Endothelial cell of umbilical vein (primary cell): ENCODE results near the gene PDE3A. TPM values are rescaled to one million over a fixed set of nuclear protein-coding genes. Genes with fewer than 3 reads are reported as not detected.

Experiments
- BruUV-seq: library from RNA; stranded (reverse); fragments of 400-500 nt; replicated peaks from 2 replicates; lab custom pipeline; 2021; lab: Mats Ljungman, UMichigan
- CTCF ChIA-PET: fragments of 300-600, 350-600 bp; sonication (Branson Sonifier 250); formaldehyde crosslinking; loops from one replicate; lab custom pipeline; 2021; ENCODE audit warnings: antibody characterized with exemption, inconsistent platforms; lab: Charles Lee
- POLR2A ChIA-PET: fragments of 300-600, 350-600 bp; sonication (Branson Sonifier 250); formaldehyde crosslinking; loops from one replicate; lab custom pipeline; 2021; ENCODE audit warnings: antibody characterized with exemption, inconsistent platforms; lab: Charles Lee
- DNase-seq: peaks from one replicate; pipeline ENCODE4 v3.0.0-alpha.2; 2011; ENCODE audit warnings: low read depth, low spot score
- FAIRE-seq: peaks from 2 replicates; lab custom pipeline; 2011; peaks lifted over from hg19 to GRCh38; lab: Jason Lieb, UNC
- H2AFZ ChIP-seq: 2 replicates; pipeline ENCODE4 v1.6.0; 2012; ENCODE audit warnings: low read depth, low read length, control low read depth, inconsistent platforms
- H3K27ac ChIP-seq: 2 replicates; pipeline ENCODE4 v1.5.1; 2011; ENCODE audit warnings: low read depth, mild to moderate bottlenecking, control low read depth, low read length, moderate library complexity; ENCODE audit not compliant: insufficient read depth
- H3K27me3 ChIP-seq, 2 experiments: 2 replicates each; pipeline versions ENCODE4 v1.6.0 to v1.6.1; 2011; ENCODE audit warnings: low read length in 2 of 2, mixed read lengths in 1 of 2; ENCODE audit not compliant: control insufficient read depth in 2 of 2, insufficient read depth in 2 of 2
- H3K36me3 ChIP-seq, 2 experiments: 2 replicates in 1 of 2; 3 replicates in 1 of 2; pipeline ENCODE4 v1.5.1; 2011; ENCODE audit warnings: low read length in 2 of 2, mild to moderate bottlenecking in 1 of 2, moderate library complexity in 1 of 2; ENCODE audit not compliant: control insufficient read depth in 2 of 2, insufficient read depth in 2 of 2; ENCODE audit errors: extremely low read depth in 1 of 2
- H3K4me1 ChIP-seq: 3 replicates; pipeline ENCODE4 v1.5.1; 2011; ENCODE audit warnings: mild to moderate bottlenecking, low read length; ENCODE audit not compliant: control insufficient read depth, insufficient read depth; ENCODE audit errors: extremely low read depth
- H3K4me2 ChIP-seq: 2 replicates; pipeline ENCODE4 v1.6.1; 2011; ENCODE audit warnings: low read length, control low read depth, mixed read lengths; ENCODE audit not compliant: insufficient read depth
- H3K4me3 ChIP-seq, 3 experiments: fragments of 200-600 bp in 1 of 3; sonication (generic), shearing (Covaris generic) in 1 of 3; replicated peaks in 1 of 3; 2 replicates each; pipeline ENCODE4 v1.5.1; 2011 to 2016; ENCODE audit warnings: control low read depth in 3 of 3, low read length in 3 of 3, mild to moderate bottlenecking in 2 of 3, inconsistent platforms in 1 of 3, low read depth in 1 of 3, moderate library complexity in 1 of 3; ENCODE audit not compliant: insufficient read depth in 1 of 3
- H3K79me2 ChIP-seq: 2 replicates; pipeline ENCODE4 v1.6.0; 2012; ENCODE audit warnings: low read length, inconsistent platforms; ENCODE audit not compliant: control insufficient read depth, insufficient read depth
- H3K9ac ChIP-seq: replicated peaks from 2 replicates; pipeline ENCODE3; 2011; ENCODE audit warnings: low read length, control low read depth; ENCODE audit not compliant: insufficient read depth; ENCODE audit errors: extremely low read depth
- H3K9me1 ChIP-seq: replicated peaks from 3 replicates; pipeline ENCODE4 v1.6.0; 2011; ENCODE audit warnings: mild to moderate bottlenecking, low read length; ENCODE audit not compliant: control insufficient read depth, insufficient read depth; ENCODE audit errors: extremely low read depth
- H3K9me3 ChIP-seq: replicated peaks from 2 replicates; pipeline ENCODE4 v1.5.1; 2012; ENCODE audit warnings: low read length, inconsistent platforms; ENCODE audit not compliant: control insufficient read depth, insufficient read depth
- H4K20me1 ChIP-seq: replicated peaks from 2 replicates; pipeline ENCODE3; 2011; ENCODE audit warnings: mild to moderate bottlenecking, low read length; ENCODE audit not compliant: control insufficient read depth, insufficient read depth; ENCODE audit errors: extremely low read depth
- CTCF ChIP-seq, 2 donors: IDR thresholded peaks; 1 replicate in 1 of 2; 2 replicates in 1 of 2; pipeline ENCODE4 v1.5.1; 2011; ENCODE audit warnings: low read length in 2 of 2, mild to moderate bottlenecking in 2 of 2, moderate library complexity in 2 of 2, control low read depth in 1 of 2, inconsistent platforms in 1 of 2, low read depth in 1 of 2; ENCODE audit not compliant: insufficient read depth in 1 of 2; ENCODE audit errors: extremely low read depth in 1 of 2
- EZH2 ChIP-seq: IDR thresholded peaks from 2 replicates; pipeline ENCODE4 v1.6.1; 2012; ENCODE audit warnings: borderline replicate concordance, low read depth, mild to moderate bottlenecking, moderate library complexity, low read length, inconsistent platforms; ENCODE audit not compliant: severe bottlenecking
- FOS ChIP-seq: IDR thresholded peaks from 2 replicates; pipeline ENCODE4 v1.6.1; 2011; ENCODE audit warnings: mild to moderate bottlenecking, low read length, moderate library complexity, borderline replicate concordance; ENCODE audit not compliant: insufficient read depth
- GATA2 ChIP-seq: IDR thresholded peaks from 2 replicates; pipeline ENCODE4 v1.7.0; 2011; ENCODE audit warnings: low read depth, mild to moderate bottlenecking, moderate library complexity, mixed read lengths, low read length; ENCODE audit not compliant: insufficient read length, insufficient read depth
- JUN ChIP-seq: IDR thresholded peaks from 2 replicates; pipeline ENCODE4 v1.6.1; 2011; ENCODE audit warnings: borderline replicate concordance, low read depth; ENCODE audit not compliant: insufficient read length, insufficient read depth
- MYC ChIP-seq: IDR thresholded peaks from one replicate; pipeline ENCODE4 v1.6.1; 2011; ENCODE audit warnings: mild to moderate bottlenecking, low read depth, low read length
- POLR2A ChIP-seq: IDR thresholded peaks from 2 replicates; pipeline ENCODE4 v1.6.1; 2012; ENCODE audit warnings: low read depth, mild to moderate bottlenecking, control low read depth, low read length
- POLR2AphosphoS5 ChIP-seq: IDR thresholded peaks from 2 replicates; pipeline ENCODE4 v1.6.1; 2012; ENCODE audit warnings: low read depth, mild to moderate bottlenecking, control low read depth, low read length, moderate library complexity; ENCODE audit not compliant: insufficient read depth
- dilution Hi-C: fragments of 300-500 bp; cut with MboI; formaldehyde crosslinking; loops from one replicate; pipeline ENCODE4 v1.15.0; 2019; ENCODE audit warnings: low sequenced_read_pairs; ENCODE audit not compliant: extremely low pct_ligation_motif_present
- intact Hi-C: fragments of 100-400 bp; cut with micrococcal nuclease; formaldehyde crosslinking; loops from one replicate; pipeline ENCODE4 v1.10.0; 2022
- polyA plus RNA-seq, 4 experiments: library from polyadenylated mRNA; depleted of rRNA in 3 of 4; stranded (reverse) in 3 of 4; unstranded in 1 of 4; fragments of >200 nt; gene quantifications; 2 replicates each; pipeline versions ENCODE4 v1.2.1 to v1.2.3, GENCODE V29; 2011 to 2012; ENCODE audit warnings: missing spikeins in 1 of 4
- total RNA-seq: library from RNA; stranded (reverse); gene quantifications from 2 replicates; pipeline ENCODE4 v1.2.3, GENCODE V29; 2021
- TF ChIP-seq, protein P1 (sequence below): IDR thresholded peaks from 2 replicates; pipeline ENCODE4 v1.6.1; 2011; ENCODE audit not compliant: insufficient read depth, insufficient read length

Gene PDE3A
- total and polyA plus RNA-seq, 2 donors (not counting 3 experiments of a cell fraction or from before 2014, with no cell fraction given), result 14.0 to 27.4 TPM

- TF ChIP-seq POLR2A, result no peak
- no peak for TF ChIP-seq MYC
- TF ChIP-seq FOS, result no peak
- TF ChIP-seq CTCF (IDR thresholded peaks at IDR 0.05; ENCODE audit: extremely low read depth in 1 of 2, insufficient read depth in 1 of 2, low read depth in 1 of 2, low read length in 2 of 2), result no peak
- TF ChIP-seq, protein P1, sequence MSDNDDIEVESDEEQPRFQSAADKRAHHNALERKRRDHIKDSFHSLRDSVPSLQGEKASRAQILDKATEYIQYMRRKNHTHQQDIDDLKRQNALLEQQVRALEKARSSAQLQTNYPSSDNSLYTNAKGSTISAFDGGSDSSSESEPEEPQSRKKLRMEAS, result no peak
- TF ChIP-seq GATA2, result no peak
- no peak for TF ChIP-seq JUN
- no peak for TF ChIP-seq POLR2AphosphoS5
- no peak for TF ChIP-seq EZH2
- Histone ChIP-seq H4K20me1 (no peaks in the 10 kb centered on the region), H3K79me2 (no peaks in the 10 kb centered on the region), H3K4me1 (peaks cover 3% of the 10 kb centered on the region), H3K36me3 (no peaks in the 10 kb centered on the region), H3K9ac (no peak overlapping the region), H3K27ac (no peak overlapping the region), H3K9me1 (no peaks in the 10 kb centered on the region), H3K9me3 (no peaks in the 10 kb centered on the region), H3K4me2 (no peak overlapping the region), H2AFZ (no peak overlapping the region), H3K4me3 (no peak overlapping the region), H3K27me3 (no peaks in the 10 kb centered on the region)
- ChIA-PET CTCF (interaction anchor here (0.6 to 2.2 kb wide), 3 partner anchors 13 to 45 kb away, joined by 3 to 5 read pairs (median 4); no protein-coding TSS in a partner anchor), POLR2A (no interaction called here)
- BruUV-seq, result no TSS peak
- FAIRE-seq (no peak), DNase-seq (no peak)
- intact Hi-C loops, result no loop called here
- dilution Hi-C loops, result no loop called here
Observed at GRCh38 chr12:20503858-20504257, 135.5 kb downstream of the PDE3A start.
